BE2C (cell line): ENCODE results near the gene AKR1B1.

ENCODE experiments used
- DNase-seq: peaks from one replicate; pipeline ENCODE4 v3.0.0-alpha.2; 2020
- H3K27me3 ChIP-seq: fragments of 250-450 bp; sonication (Bioruptor Pico); 2 replicates; pipeline ENCODE4 v1.5.1; 2020; ENCODE audit warnings: mild to moderate bottlenecking
- H3K36me3 ChIP-seq: fragments of 250-450 bp; sonication (Bioruptor Pico); 2 replicates; pipeline ENCODE4 v1.5.1; 2020; ENCODE audit warnings: mild to moderate bottlenecking
- H3K4me1 ChIP-seq: fragments of 250-450 bp; sonication (Bioruptor Pico); 2 replicates; pipeline ENCODE4 v1.5.1; 2020
- H3K4me3 ChIP-seq: 2 replicates; pipeline ENCODE4 v1.5.1; 2011; ENCODE audit warnings: low read depth, low read length
- H3K9me3 ChIP-seq: fragments of 250-450 bp; sonication (Bioruptor Pico); 2 replicates; pipeline ENCODE4 v1.5.1; 2020
- CTCF ChIP-seq: IDR thresholded peaks from 2 replicates; pipeline ENCODE4 v1.5.1; 2012; ENCODE audit warnings: mild to moderate bottlenecking, low read depth, low read length

AKR1B1 gene

GRCh38 chr7:134434701-134435100, 24.2 kb downstream of the AKR1B1 start:
- H3K4me1 ChIP-seq = no peaks in the 10 kb centered on the region
- no peak overlapping the region for H3K4me3 ChIP-seq
- H3K36me3 ChIP-seq = no peaks in the 10 kb centered on the region
- no peak for DNase-seq
- H3K27me3 ChIP-seq = no peaks in the 10 kb centered on the region
- TF ChIP-seq CTCF = no peak
- H3K9me3 ChIP-seq = no peaks in the 10 kb centered on the region

DNA sequence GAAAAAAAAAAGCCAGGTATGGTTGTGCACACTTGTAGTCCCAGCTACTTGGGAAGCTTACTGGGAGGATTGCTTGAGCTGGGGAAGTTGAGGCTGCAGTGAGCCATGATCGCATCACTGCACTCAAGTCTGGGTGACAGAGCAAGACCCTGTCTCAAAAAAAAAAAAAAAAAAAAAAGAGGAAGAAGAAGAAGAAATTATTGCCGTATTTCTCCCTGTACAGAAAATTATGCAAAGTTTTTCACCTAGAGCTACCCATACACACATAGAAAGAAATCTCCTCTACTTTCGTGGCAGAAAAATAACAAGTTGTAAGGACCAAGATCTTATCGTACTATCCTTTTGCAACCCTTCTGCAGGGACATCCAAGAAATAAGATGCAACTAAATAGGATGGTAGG, 25.5 kb downstream of the AKR1B1 start:
- no peaks in the 10 kb centered on the region for H3K36me3 ChIP-seq
- H3K4me3 ChIP-seq = no peak overlapping the region
- no peak for DNase-seq
- TF ChIP-seq CTCF = no peak
- H3K9me3 ChIP-seq = no peaks in the 10 kb centered on the region
- no peaks in the 10 kb centered on the region for H3K27me3 ChIP-seq
- no peaks in the 10 kb centered on the region for H3K4me1 ChIP-seq

DNA sequence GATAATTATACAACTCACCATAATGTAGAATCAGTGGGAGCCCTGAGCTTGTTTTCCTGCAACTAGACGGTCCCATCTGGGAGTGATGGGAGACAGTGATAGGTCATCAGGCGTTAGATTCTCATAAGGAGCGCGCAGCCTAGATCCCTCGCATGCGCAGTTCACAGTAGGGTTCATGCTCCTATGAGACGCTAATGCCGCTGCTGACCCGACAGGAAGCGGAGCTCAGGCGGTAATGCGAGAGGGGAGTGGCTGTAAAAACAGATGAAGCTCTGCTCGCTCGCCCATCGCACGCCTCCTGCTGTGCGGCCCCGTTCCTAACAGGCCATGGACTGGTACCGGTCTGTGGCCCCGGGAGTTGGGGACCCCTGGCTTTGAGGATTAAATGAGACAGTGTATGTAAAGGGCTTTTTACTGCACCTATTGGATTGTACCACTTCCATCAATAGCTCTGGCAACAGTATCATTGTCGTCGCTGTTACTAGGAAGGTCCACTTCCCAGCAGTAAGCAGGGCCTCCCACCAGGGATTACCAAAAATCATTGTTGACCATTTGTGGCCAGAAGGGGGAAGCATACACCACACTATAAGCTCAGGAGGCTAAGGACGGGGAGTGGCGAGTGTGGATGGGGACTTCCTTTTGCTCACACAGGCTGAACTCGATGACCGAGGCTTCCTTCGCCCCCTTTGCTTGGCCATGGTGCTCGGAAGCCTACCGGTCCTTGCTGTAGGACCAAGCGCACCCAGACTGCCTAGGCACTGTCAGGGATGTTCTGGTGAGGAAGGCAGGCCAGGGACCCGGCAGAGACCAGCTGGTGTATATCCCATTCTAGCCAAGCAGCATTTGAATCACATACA, 26.4 kb downstream of the AKR1B1 start:
- no peaks in the 10 kb centered on the region for H3K4me1 ChIP-seq
- no peaks in the 10 kb centered on the region for H3K27me3 ChIP-seq
- H3K9me3 ChIP-seq = no peaks in the 10 kb centered on the region
- peak overlapping the region; percentile 75 for H3K4me3 ChIP-seq
- DNase-seq = peak; percentile 93
- peak; percentile 77 for TF ChIP-seq CTCF
- H3K36me3 ChIP-seq = no peaks in the 10 kb centered on the region

DNA sequence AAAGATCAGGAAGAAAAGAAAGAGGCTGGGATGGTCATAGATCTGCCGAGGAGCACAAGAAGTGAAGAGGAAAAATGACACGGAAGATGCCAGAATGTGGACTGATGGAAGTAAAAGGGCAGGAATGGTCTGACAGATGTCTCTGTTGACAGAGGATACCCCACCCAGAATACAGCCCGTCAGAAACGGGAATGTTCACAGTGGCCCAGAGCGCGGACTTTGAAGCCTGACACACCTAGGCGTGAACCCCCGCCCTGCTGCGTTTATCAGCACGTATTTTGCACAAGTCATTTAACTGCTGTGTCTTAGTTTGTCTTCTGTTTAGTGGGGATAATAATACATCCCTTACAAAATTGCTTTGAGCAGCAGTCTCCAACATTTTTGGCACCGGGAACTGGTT, 27.1 kb downstream of the AKR1B1 start:
- Histone ChIP-seq H3K9me3 (no peaks in the 10 kb centered on the region), H3K27me3 (no peaks in the 10 kb centered on the region), H3K4me1 (no peaks in the 10 kb centered on the region), H3K36me3 (no peaks in the 10 kb centered on the region), H3K4me3 (peak overlapping the region; percentile 75)
- TF ChIP-seq CTCF = no peak
- DNase-seq = no peak

DNA sequence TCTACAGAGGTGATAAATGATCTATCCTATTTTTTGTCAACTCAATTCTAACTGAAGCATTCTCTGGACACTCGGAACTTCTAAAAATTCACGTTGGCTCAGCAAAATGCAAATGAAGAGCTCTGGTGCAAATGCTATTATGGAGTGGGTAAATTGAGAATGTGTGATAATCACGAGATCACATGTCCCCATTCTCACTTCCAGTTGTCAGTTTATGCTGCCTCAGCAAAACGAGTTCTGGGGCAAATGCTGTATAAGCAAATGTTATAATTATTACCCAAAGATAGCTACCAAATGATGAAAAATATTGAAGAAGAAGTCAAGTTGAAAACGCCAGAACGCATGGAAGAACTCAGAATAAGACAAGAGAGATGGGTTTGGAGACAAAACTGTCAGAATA, 29.4 kb downstream of the AKR1B1 start:
- no peaks in the 10 kb centered on the region for H3K4me1 ChIP-seq
- H3K36me3 ChIP-seq = no peaks in the 10 kb centered on the region
- no peak for TF ChIP-seq CTCF
- H3K9me3 ChIP-seq = no peaks in the 10 kb centered on the region
- no peak for DNase-seq
- no peaks in the 10 kb centered on the region for H3K27me3 ChIP-seq
- no peak overlapping the region for H3K4me3 ChIP-seq

DNA sequence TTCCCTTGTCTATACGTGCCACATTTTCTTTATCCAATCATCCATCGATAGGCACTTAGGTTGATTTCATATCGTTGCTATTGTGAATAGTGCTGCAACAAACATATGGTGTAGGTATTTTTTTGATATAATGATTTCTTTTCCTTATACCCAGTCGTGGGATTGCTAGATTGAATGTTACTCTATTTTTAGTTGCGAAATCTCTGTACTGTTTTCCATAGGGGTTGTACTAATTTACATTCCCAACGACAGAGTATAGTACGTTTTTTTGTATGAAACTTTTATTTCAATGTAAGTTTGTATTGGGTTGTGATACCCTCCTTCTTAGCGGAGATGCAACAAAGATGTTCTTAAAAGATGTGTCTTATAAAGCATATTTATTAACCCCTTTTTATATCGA, 30.0 kb downstream of the AKR1B1 start:
- no peaks in the 10 kb centered on the region for H3K36me3 ChIP-seq
- H3K9me3 ChIP-seq = no peaks in the 10 kb centered on the region
- H3K4me3 ChIP-seq = no peak overlapping the region
- TF ChIP-seq CTCF = no peak
- H3K27me3 ChIP-seq = no peaks in the 10 kb centered on the region
- no peak for DNase-seq
- H3K4me1 ChIP-seq = no peaks in the 10 kb centered on the region
